Stimulated activated CD8-positive, alpha-beta memory T cell treated with anti-CD3 and anti-CD28 coated beads, Interleukin-4, amount 100 ng/mL, for 24 hours (primary cell): ENCODE data around the gene TNNC1.

ENCODE experiments used
- DNase-seq: peaks from one replicate; pipeline ENCODE4 v3.0.0-alpha.2; 2020; ENCODE audit warnings: low read depth

Gene TNNC1

GRCh38 chr3:52484680-52485461, 31.0 kb upstream of the TNNC1 start:
- no peak for DNase-seq

DNA sequence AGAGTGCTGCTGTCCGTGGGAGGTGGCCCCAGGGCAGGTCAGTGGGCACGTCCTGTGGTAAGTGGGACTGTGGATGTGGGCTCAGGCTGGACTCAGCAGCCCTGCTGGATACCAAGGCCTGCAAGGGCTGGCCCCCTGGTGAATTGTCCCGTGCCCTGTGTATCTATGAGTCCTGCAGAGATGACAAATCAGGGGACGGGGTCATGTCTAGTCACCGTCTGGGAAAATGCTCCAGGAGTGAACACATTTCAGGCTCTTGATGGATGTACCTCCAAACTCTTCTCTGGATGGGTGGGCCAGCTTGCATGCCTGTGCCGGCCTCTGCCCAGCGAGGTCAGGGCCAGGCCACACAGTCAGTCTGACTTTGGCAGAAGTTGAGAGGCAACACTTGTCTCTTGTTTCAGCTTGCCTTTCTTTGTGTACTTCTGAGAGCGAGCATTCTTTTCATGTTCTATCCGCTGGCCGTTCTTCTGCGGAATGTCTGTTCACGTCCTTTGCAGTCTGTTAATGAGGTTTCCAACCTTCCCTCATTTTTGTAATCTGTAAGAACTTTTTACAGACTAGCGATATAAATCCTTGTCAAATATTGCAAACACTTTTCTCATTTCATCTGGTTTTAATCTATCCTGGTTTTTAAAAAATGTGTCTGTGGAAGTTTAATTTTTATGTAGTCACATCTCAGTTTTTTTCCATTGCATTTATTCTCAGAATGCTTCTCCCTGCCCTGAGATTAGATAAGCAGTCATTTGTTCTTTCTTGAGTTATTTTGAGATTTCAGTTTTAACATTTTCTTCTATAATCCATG, 29.9 kb upstream of the TNNC1 start:
- DNase-seq: no peak

DNA sequence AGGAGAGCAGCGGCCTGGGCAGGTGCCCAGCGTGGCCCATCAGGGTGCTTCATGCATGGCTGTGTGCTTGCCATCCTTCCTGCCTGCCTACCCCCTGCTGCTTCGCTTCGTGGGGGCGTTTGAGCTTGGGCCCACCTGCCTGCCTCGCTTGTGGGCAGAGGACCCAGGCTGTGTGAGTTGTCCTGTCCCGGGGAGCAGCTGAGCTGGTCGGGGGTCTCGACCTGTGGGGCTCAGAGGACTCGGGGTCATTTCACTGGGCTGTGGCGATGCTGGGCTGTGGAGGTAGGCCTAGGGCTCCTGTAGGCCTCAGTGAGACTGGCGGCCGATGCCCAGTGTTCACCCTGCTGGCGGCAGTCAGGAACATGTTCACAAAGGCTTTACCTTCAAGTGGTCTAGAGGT, 29.2 kb upstream of the TNNC1 start:
- DNase-seq: no peak

DNA sequence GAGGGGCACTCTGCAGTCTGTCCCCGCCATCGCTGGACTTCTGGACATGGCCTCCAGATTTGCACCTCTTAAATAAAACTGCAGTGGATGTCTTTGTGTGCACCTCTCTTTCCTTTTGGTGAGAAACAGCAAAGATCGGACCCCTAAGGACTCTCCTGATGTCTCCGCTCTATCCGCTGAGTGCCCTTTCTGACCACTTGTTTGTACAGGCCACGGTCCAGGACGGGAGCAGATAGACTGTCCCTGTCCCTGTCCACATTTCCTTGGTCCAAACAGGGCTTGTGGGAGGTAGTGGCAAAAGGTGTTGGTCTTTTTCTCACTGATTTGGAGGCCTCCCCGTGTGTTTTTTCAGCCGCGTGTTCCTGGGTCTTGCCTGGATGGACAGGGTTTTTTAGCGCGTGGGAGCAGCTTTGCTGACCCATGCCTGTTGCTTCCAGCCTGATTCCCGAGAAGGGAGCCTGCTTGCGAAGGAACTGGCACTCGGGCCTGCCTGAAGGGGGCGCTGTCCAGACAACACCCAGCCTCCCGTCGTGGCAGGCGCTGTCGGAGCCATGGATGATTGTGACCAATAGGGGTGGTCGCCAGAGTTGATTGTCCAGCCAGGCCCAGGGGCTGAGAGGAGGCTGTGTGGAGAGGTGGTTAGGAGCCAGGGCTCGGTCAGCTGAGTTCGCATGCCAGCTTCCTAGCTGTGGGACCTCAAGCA, 28.1 kb upstream of the TNNC1 start:
- DNase-seq: no peak

- DNase-seq: no peak
Measured at GRCh38 chr3:52480768-52481715, 27.2 kb upstream of the TNNC1 start.

GRCh38 chr3:52479877-52480575, 26.2 kb upstream of the TNNC1 start:
- no peak for DNase-seq

DNA sequence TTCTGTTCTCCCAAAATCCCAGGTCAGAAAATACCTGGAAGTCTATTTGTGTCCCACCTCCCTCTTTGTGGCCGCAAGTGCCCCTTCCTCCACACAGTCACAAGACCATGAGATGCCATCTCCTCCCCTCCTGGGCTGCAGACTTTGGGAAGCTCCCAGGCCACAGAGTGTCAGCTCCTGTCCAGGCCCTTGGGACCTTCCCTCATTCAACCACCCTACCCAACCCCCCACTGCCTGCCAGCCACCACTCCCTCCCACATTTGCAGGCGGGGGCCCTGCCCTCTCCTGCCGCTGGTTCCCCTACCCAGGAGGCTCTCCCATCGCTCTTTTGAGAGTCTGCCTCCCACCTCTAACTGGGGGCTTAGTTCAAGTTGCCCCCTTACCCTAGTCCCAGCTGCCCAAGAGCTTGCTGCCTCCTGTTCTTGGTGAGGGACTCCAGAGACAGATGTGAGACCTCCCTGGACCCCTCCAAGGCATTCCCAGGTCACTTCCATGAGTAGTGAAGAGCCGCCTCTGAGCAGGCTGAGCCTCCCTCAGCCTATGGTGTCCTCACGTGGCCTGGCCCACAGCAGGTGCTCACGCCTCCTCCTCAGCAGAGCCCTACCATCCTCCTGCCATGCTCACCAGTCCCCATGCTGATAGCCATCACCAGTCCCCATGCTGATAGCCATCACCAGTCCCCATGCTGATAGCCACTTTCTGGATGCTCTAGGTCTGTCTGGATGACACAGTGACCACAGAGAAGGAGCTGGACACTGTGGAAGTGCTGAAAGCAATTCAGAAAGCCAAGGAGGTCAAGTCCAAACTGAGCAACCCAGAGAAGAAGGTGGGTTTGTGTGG, 25.4 kb upstream of the TNNC1 start:
- DNase-seq: no peak

DNA sequence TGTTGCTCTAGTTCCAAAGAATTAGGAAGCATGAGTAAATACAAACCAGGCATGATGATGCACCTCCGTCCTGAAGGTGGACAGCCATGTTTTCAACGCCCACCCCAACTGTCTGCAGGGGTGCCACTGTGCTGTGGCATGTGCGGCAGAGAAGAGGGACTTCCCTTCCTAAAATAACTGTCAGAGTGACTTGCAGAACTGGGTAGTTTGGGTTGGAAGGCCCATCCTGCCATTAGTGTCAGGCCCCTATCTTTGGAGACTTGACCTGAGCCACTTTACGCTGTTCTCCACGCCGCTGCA, 23.9 kb upstream of the TNNC1 start:
- no peak for DNase-seq

GRCh38 chr3:52477076-52477795, 23.4 kb upstream of the TNNC1 start:
- no peak for DNase-seq

GRCh38 chr3:52473026-52473425, 19.2 kb upstream of the TNNC1 start:
- DNase-seq: no peak

GRCh38 chr3:52472239-52473000, 18.6 kb upstream of the TNNC1 start:
- no peak for DNase-seq

- no peak for DNase-seq
Measured at GRCh38 chr3:52471371-52472238, 17.8 kb upstream of the TNNC1 start.

DNA sequence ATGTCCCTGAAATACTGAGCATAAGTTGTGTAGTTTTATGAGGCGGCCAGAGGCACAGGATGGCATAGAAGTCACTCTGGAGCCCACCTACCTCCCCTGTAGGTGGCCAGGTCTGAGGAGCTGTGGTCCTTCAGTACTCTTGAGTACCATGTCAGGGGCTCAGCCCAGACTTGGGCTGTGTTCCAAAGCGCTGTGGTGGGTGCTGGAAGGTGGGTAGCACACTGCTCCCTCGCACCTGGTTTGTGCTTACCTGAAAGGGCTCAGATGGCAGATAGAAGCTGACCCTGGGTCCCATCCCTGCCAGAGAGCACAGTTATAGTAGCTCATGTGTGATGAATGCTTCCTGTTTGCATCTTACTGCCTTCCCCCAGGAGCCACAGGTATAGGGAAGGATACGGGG, 17.1 kb upstream of the TNNC1 start:
- no peak for DNase-seq

DNA sequence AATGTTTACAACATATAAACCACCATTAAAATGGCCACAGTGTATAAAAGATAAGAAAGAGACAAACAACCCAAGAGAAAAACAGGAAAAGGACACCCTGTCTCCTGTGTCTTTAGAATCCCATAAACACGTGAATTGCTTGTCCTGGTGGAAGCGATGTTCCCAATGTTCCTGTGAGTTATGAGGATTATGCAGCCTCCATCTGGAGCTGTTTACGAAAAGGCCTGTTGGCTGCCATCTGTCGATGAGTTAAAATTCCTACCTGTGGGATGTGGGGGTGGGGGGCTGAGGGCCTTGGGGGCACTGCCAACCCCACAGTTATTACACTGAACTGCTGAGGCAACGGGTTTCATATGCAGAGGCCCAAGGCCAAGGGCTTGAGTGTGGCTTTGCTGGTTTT, 15.2 kb upstream of the TNNC1 start:
- DNase-seq: no peak

DNA sequence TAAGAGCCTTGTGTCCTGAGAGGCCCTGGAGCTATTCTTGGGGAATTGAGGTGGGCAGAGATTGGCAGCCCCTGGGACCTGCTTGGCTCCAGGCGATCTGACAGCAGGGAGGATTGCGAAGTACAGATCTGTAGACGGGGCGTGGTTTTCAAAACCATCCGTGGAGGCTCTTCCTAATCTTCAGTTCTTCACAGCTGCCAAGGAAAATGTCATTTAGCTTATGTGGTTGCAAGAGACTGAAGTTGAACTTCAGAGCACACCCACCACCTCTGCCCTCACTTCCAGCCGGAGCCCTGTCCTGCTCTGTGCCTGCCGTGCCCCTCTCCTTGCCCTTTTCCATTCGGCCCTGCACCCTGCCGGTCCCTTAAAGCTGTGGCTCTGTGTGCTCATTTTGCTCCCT, 14.5 kb upstream of the TNNC1 start:
- no peak for DNase-seq

DNA sequence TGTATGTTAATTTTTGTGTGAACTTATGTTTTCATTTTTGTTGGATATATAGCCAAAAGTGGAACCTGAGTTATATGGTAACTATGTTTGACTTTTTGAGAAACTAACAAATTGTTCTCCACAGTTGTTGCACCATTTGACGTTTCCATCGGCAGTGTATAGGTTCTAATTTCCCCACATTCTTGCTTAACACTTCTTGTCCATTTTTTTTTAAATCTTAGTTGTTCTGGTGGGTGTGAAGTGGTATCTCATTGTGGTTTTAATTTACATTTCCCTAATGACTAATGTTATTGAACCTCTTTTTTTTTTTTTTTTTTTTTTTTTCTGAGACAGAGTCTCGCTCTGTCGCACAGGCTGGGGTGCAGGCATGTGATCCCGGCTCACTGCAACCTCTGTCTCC, 9.6 kb upstream of the TNNC1 start:
- DNase-seq: no peak

- no peak for DNase-seq
Measured at GRCh38 chr3:52461874-52462273, 8.0 kb upstream of the TNNC1 start.
